IMR-90 (cell line): ENCODE data around the gene TRMT11. TPM values are rescaled to one million over a fixed set of nuclear protein-coding genes. Genes with fewer than 3 reads are reported as not detected.
A peak's percentile ranks its signal among the peaks of the same experiment; 100 is the strongest.

Experiments used
- ATAC-seq: fragments of 200-7000 bp; cut with Tn5 transposase; 2 replicates; pipeline ENCODE4 v1.9.1; 2020; ENCODE audit warnings: low read depth, mild to moderate bottlenecking, moderate library complexity
- BruUV-seq: library from RNA; stranded (reverse); fragments of 400-500 nt; replicated peaks from 2 replicates; lab custom pipeline; 2021; lab: Mats Ljungman, UMichigan
- CTCF ChIA-PET: fragments of 300-600 bp; formaldehyde crosslinking; extraction: SDS; loops from one replicate; lab custom pipeline; 2021; ENCODE audit warnings: antibody characterized with exemption; lab: Yijun Ruan, JAX
- POLR2A ChIA-PET: fragments of 300-600 bp; sonication (Branson Sonifier 250); formaldehyde crosslinking; loops from one replicate; lab custom pipeline; 2022; ENCODE audit warnings: antibody characterized with exemption; ENCODE audit not compliant: unreplicated experiment; lab: Charles Lee
- DNase-seq: peaks from one replicate; pipeline ENCODE4 v3.0.0; 2013
- H2AFZ ChIP-seq: replicated peaks from 2 replicates; pipeline ENCODE3; 2013; ENCODE audit warnings: low read length, mild to moderate bottlenecking; ENCODE audit not compliant: poor library complexity
- H2AK5ac ChIP-seq: 2 replicates; pipeline ENCODE4 v1.6.1; 2013; ENCODE audit warnings: low read depth, low read length, inconsistent platforms
- H2AK9ac ChIP-seq: replicated peaks from 2 replicates; pipeline ENCODE3; 2013; ENCODE audit warnings: mild to moderate bottlenecking, low read depth, low read length, moderate library complexity; ENCODE audit not compliant: poor library complexity
- H2BK120ac ChIP-seq: 2 replicates; pipeline ENCODE4 v1.6.1; 2013; ENCODE audit warnings: low read depth, low read length, inconsistent platforms
- H2BK15ac ChIP-seq: 3 replicates; pipeline ENCODE4 v1.6.1; 2013; ENCODE audit warnings: low read depth, low read length, inconsistent platforms
- H2BK20ac ChIP-seq: 2 replicates; pipeline ENCODE4 v1.6.1; 2013; ENCODE audit warnings: low read depth, mild to moderate bottlenecking, inconsistent platforms, low read length, moderate library complexity
- H2BK5ac ChIP-seq: 2 replicates; pipeline ENCODE4 v1.6.1; 2013; ENCODE audit warnings: mild to moderate bottlenecking, low read depth, low read length, inconsistent platforms; ENCODE audit not compliant: poor library complexity, severe bottlenecking
- H3K14ac ChIP-seq: replicated peaks from 2 replicates; pipeline ENCODE4 v1.6.1; 2013; ENCODE audit warnings: low read depth, low read length, inconsistent platforms
- H3K18ac ChIP-seq: 2 replicates; pipeline ENCODE4 v1.6.1; 2013; ENCODE audit warnings: low read depth, low read length, control low read depth
- H3K23ac ChIP-seq: 2 replicates; pipeline ENCODE4 v1.6.1; 2013; ENCODE audit warnings: low read depth, low read length, inconsistent platforms
- H3K27ac ChIP-seq: 2 replicates; pipeline ENCODE4 v1.5.1; 2013; ENCODE audit warnings: mild to moderate bottlenecking, control low read depth, low read length; ENCODE audit not compliant: insufficient read depth
- H3K27me3 ChIP-seq: 2 replicates; pipeline ENCODE4 v1.6.1; 2013; ENCODE audit warnings: low read length; ENCODE audit not compliant: control insufficient read depth, insufficient read depth
- H3K36me3 ChIP-seq: 2 replicates; pipeline ENCODE4 v1.6.1; 2013; ENCODE audit warnings: low read length, mixed read lengths; ENCODE audit not compliant: control insufficient read depth, insufficient read depth
- H3K4ac ChIP-seq: 2 replicates; pipeline ENCODE4 v1.6.1; 2013; ENCODE audit warnings: low read depth, low read length, inconsistent platforms
- H3K4me1 ChIP-seq: 2 replicates; pipeline ENCODE4 v1.6.1; 2013; ENCODE audit warnings: low read length, mixed read lengths; ENCODE audit not compliant: control insufficient read depth, insufficient read depth
- H3K4me2 ChIP-seq: 2 replicates; pipeline ENCODE4 v1.6.1; 2013; ENCODE audit warnings: low read depth, mild to moderate bottlenecking, control low read depth, low read length, moderate library complexity
- H3K4me3 ChIP-seq: 2 replicates; pipeline ENCODE4 v1.5.1; 2013; ENCODE audit warnings: low read depth, mild to moderate bottlenecking, control low read depth, low read length, moderate library complexity; ENCODE audit not compliant: insufficient read depth
- H3K56ac ChIP-seq: 2 replicates; pipeline ENCODE4 v1.6.1; 2013; ENCODE audit warnings: low read length, inconsistent platforms; ENCODE audit not compliant: insufficient read depth; ENCODE audit errors: extremely low read depth
- H3K79me1 ChIP-seq, 2 experiments: 2 replicates each; pipeline ENCODE4 v1.6.1; 2013; ENCODE audit warnings: low read length in 2 of 2, inconsistent platforms in 1 of 2, low read depth in 1 of 2
- H3K9ac ChIP-seq: 2 replicates; pipeline ENCODE4 v1.6.1; 2013; ENCODE audit warnings: low read depth, low read length, control low read depth
- H3K9me1 ChIP-seq: 2 replicates; pipeline ENCODE4 v1.6.1; 2013; ENCODE audit warnings: low read length, inconsistent platforms; ENCODE audit not compliant: insufficient read depth
- H3K9me3 ChIP-seq: 2 replicates; pipeline ENCODE4 v1.6.1; 2013; ENCODE audit warnings: low read length; ENCODE audit not compliant: control insufficient read depth, insufficient read depth
- H4K20me1 ChIP-seq: 2 replicates; pipeline ENCODE4 v1.6.1; 2013; ENCODE audit warnings: low read length, inconsistent platforms; ENCODE audit not compliant: insufficient read depth
- H4K5ac ChIP-seq: 2 replicates; pipeline ENCODE4 v1.6.1; 2013; ENCODE audit warnings: mild to moderate bottlenecking, low read depth, low read length, control low read depth
- H4K8ac ChIP-seq, 2 experiments: 2 replicates each; pipeline ENCODE4 v1.6.1; 2013; ENCODE audit warnings: low read depth in 2 of 2, low read length in 2 of 2, control low read depth in 1 of 2, inconsistent platforms in 1 of 2
- H4K91ac ChIP-seq: 2 replicates; pipeline ENCODE4 v1.6.1; 2013; ENCODE audit warnings: low read depth, low read length, inconsistent platforms; ENCODE audit not compliant: insufficient read depth
- BHLHE40 ChIP-seq: fragments of 150-350 bp; IDR thresholded peaks from 2 replicates; pipeline ENCODE4 v1.6.1; 2016; ENCODE audit warnings: mild to moderate bottlenecking, low read depth, low read length
- CEBPB ChIP-seq: IDR thresholded peaks from 2 replicates; pipeline ENCODE4 v1.6.1; 2012; ENCODE audit warnings: low read depth, low read length, improper control_type of control experiment
- CHD1 ChIP-seq: IDR thresholded peaks from 2 replicates; pipeline ENCODE4 v1.6.1; 2012; ENCODE audit warnings: low read depth, low read length, improper control_type of control experiment
- ELK1 ChIP-seq: fragments of 150-350 bp; IDR thresholded peaks from 2 replicates; pipeline ENCODE4 v1.6.1; 2016; ENCODE audit warnings: low read depth, mild to moderate bottlenecking, low read length, moderate library complexity, borderline replicate concordance
- FOS ChIP-seq: fragments of 150-350 bp; IDR thresholded peaks from 2 replicates; pipeline ENCODE4 v1.6.1; 2016; ENCODE audit warnings: low read depth, low read length
- MAFK ChIP-seq: IDR thresholded peaks from 2 replicates; pipeline ENCODE4 v1.6.1; 2012; ENCODE audit warnings: low read depth, low read length, improper control_type of control experiment
- MAZ ChIP-seq: IDR thresholded peaks from 2 replicates; pipeline ENCODE4 v1.6.1; 2012; ENCODE audit warnings: low read depth, mild to moderate bottlenecking, low read length, improper control_type of control experiment, moderate library complexity, borderline replicate concordance
- MXI1 ChIP-seq: IDR thresholded peaks from 2 replicates; pipeline ENCODE4 v1.6.1; 2012; ENCODE audit warnings: low read depth, mild to moderate bottlenecking, low read length, moderate library complexity, borderline replicate concordance
- NFE2L2 ChIP-seq: fragments of 150-350 bp; IDR thresholded peaks from 2 replicates; pipeline ENCODE4 v1.6.1; 2016; ENCODE audit warnings: low read depth, mild to moderate bottlenecking, low read length
- POLR2A ChIP-seq: IDR thresholded peaks from 2 replicates; pipeline ENCODE4 v1.6.1; 2012; ENCODE audit warnings: mild to moderate bottlenecking, low read depth, low read length
- RAD21 ChIP-seq: IDR thresholded peaks from 2 replicates; pipeline ENCODE4 v1.6.1; 2012; ENCODE audit warnings: low read length, improper control_type of control experiment
- RCOR1 ChIP-seq: IDR thresholded peaks from 2 replicates; pipeline ENCODE4 v1.6.1; 2012; ENCODE audit warnings: mild to moderate bottlenecking, low read length, improper control_type of control experiment; ENCODE audit not compliant: insufficient replicate concordance
- RFX5 ChIP-seq: IDR thresholded peaks from 2 replicates; pipeline ENCODE4 v1.8.0; 2012; ENCODE audit warnings: low read depth, mild to moderate bottlenecking, low read length, moderate library complexity
- SMC3 ChIP-seq: fragments of 150-350 bp; IDR thresholded peaks from 2 replicates; pipeline ENCODE4 v1.6.1; 2016; ENCODE audit warnings: low read depth, mild to moderate bottlenecking, antibody characterized with exemption, low read length, moderate library complexity
- WGBS, 2 experiments: methylation state at CpG; one replicate each; pipeline versions ENCODE4 v1.1.5 to v1.1.7; 2013; ENCODE audit warnings: missing lambda C conversion rate in 2 of 2; ENCODE audit not compliant: insufficient read length in 1 of 2; ENCODE audit errors: extremely low coverage in 2 of 2; 5-methylcytosine and 5-hydroxymethylcytosine counted together
- dilution Hi-C: fragments of 300-500 bp; cut with HindIII; formaldehyde crosslinking; loops from one replicate; pipeline ENCODE4 v1.14.3; 2018; ENCODE audit warnings: low sequenced_read_pairs; ENCODE audit not compliant: unreplicated experiment
- in situ Hi-C: fragments of 300-500 bp; cut with MboI; formaldehyde crosslinking; loops from 3 replicates; pipeline ENCODE4 v1.14.3; 2019; ENCODE audit warnings: low sequenced_read_pairs, inconsistent platforms, mixed read lengths
- intact Hi-C: fragments of 100-400 bp; cut with micrococcal nuclease; formaldehyde crosslinking; loops from 2 replicates; pipeline ENCODE4 v1.10.0; 2022
- polyA plus RNA-seq, 3 experiments: library from polyadenylated mRNA; depleted of rRNA; stranded (reverse); fragments of >200 nt; gene quantifications; 2 replicates each; pipeline ENCODE4 v1.2.3, GENCODE V29; 2012; ENCODE audit warnings: low replicate concordance in 1 of 3
- total RNA-seq: library from RNA; depleted of rRNA; stranded (reverse); fragments of >200 nt; gene quantifications from 2 replicates; pipeline ENCODE4 v1.2.3, GENCODE V29; 2012
- TF ChIP-seq, protein P1 (sequence below): conservative IDR thresholded peaks from 2 replicates; pipeline ENCODE4 v1.5.1; 2012; ENCODE audit warnings: mild to moderate bottlenecking, low read depth, low read length, improper control_type of control experiment
- TF ChIP-seq, protein P2 (sequence below): fragments of 150-350 bp; IDR thresholded peaks from 2 replicates; pipeline ENCODE4 v1.6.1; 2017; ENCODE audit warnings: mild to moderate bottlenecking, antibody characterized with exemption, low read length, low read depth

TRMT11 gene
- total and polyA plus RNA-seq, 2 of the 4 experiments (the other 2 are of a cell fraction) = 14.3 to 19.0 TPM

- Histone ChIP-seq H2BK20ac (no peak overlapping the region), H3K4ac (no peak overlapping the region), H3K18ac (no peak overlapping the region), H4K8ac (no peak overlapping the region), H3K27ac (no peak overlapping the region), H3K9ac (no peak overlapping the region), H3K9me1 (0 out of 2 replicates have a peak, but pooled peaks cover 3% of the 10 kb centered on the region), H2AK5ac (no peak overlapping the region), H3K79me1 (no peaks in the 10 kb centered on the region), H2AK9ac (no peak overlapping the region), H2BK5ac (no peak overlapping the region), H3K23ac (no peak overlapping the region), H3K56ac (no peak overlapping the region), H2BK120ac (no peak overlapping the region), H3K9me3 (no peaks in the 10 kb centered on the region), H3K36me3 (no peaks in the 10 kb centered on the region; the same call in 1 of the 2 replicates), H2AFZ (no peak overlapping the region), H4K91ac (no peak overlapping the region), H4K20me1 (no peaks in the 10 kb centered on the region), H3K4me1 (no peaks in the 10 kb centered on the region; the same call in 1 of the 2 replicates), H3K14ac (no peak overlapping the region), H3K4me3 (no peak overlapping the region), H4K5ac (no peak overlapping the region), H3K27me3 (no peaks in the 10 kb centered on the region), H2BK15ac (no peak overlapping the region), H3K4me2 (no peak overlapping the region)
- in situ Hi-C loops = loop anchor here (10.0 to 25.0 kb wide), 3 partner anchors 141 to 1079 kb away; partner anchors contain the start of genes CENPW and RSPO3
- TF ChIP-seq NFE2L2 (no peak), RCOR1 (no peak), POLR2A (no peak), ELK1 (no peak), CHD1 (no peak), MXI1 (no peak), CEBPB (no peak), RAD21 (peak; percentile 80), FOS (no peak), RFX5 (no peak), MAZ (no peak), MAFK (no peak), BHLHE40 (no peak), SMC3 (peak; percentile 80)
- TF ChIP-seq, protein P1, sequence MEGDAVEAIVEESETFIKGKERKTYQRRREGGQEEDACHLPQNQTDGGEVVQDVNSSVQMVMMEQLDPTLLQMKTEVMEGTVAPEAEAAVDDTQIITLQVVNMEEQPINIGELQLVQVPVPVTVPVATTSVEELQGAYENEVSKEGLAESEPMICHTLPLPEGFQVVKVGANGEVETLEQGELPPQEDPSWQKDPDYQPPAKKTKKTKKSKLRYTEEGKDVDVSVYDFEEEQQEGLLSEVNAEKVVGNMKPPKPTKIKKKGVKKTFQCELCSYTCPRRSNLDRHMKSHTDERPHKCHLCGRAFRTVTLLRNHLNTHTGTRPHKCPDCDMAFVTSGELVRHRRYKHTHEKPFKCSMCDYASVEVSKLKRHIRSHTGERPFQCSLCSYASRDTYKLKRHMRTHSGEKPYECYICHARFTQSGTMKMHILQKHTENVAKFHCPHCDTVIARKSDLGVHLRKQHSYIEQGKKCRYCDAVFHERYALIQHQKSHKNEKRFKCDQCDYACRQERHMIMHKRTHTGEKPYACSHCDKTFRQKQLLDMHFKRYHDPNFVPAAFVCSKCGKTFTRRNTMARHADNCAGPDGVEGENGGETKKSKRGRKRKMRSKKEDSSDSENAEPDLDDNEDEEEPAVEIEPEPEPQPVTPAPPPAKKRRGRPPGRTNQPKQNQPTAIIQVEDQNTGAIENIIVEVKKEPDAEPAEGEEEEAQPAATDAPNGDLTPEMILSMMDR = peak; percentile 81
- TF ChIP-seq, protein P2, sequence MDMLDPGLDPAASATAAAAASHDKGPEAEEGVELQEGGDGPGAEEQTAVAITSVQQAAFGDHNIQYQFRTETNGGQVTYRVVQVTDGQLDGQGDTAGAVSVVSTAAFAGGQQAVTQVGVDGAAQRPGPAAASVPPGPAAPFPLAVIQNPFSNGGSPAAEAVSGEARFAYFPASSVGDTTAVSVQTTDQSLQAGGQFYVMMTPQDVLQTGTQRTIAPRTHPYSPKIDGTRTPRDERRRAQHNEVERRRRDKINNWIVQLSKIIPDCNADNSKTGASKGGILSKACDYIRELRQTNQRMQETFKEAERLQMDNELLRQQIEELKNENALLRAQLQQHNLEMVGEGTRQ = no peak
- DNase-seq = peak; percentile 91
- WGBS, 2 experiments = no CpG with 5 or more reads among the region's 3 CpGs
- CTCF ChIA-PET = interaction anchor here (0.6 to 1.1 kb wide), 6 partner anchors 10 to 1157 kb away, joined by 3 to 6 read pairs (median 4); no protein-coding TSS in a partner anchor
- intact Hi-C loops = loop anchor here (1.0 to 5.0 kb wide), 7 partner anchors 137 to 1159 kb away; no protein-coding TSS in a partner anchor
- dilution Hi-C loops = no loop called here
- POLR2A ChIA-PET = no interaction called here
- no TSS peak for BruUV-seq
- peak; percentile 96 for ATAC-seq
Measured at GRCh38 chr6:126033696-126034095, 47.4 kb downstream of the TRMT11 start.
